Measurements from ENCODE around the gene DPYSL4. TPM values are rescaled to one million over a fixed set of nuclear protein-coding genes. Genes with fewer than 3 reads are reported as not detected.

DPYSL4 gene
- total RNA-seq, 1 donor from 2014 or later, result 35.2 TPM

- Mint-ChIP-seq H3K4me3 (ENCODE audit: unreplicated experiment) (no peak overlapping the region), H3K27me3 (ENCODE audit: low read depth) (peaks cover 50% of the 10 kb centered on the region), H3K4me1 (ENCODE audit: low read depth) (peaks cover 3% of the 10 kb centered on the region), H3K9me3 (ENCODE audit: low read depth) (no peaks in the 10 kb centered on the region), H3K36me3 (ENCODE audit: low read depth) (peaks cover 3% of the 10 kb centered on the region), H3K27ac (ENCODE audit: unreplicated experiment) (no peak overlapping the region)
- TF ChIP-seq CTCF (IDR thresholded peaks at IDR 0.05), result no peak
- DNase-seq (ENCODE audit: low spot score), result peak; percentile 47
Measured at GRCh38 chr10:132172091-132173066, 14.4 kb upstream of the DPYSL4 start.

GRCh38 chr10:132173185-132173584 is 13.6 kb upstream of the DPYSL4 start:
- H3K4me3 Mint-ChIP-seq (ENCODE audit: unreplicated experiment), result no peak overlapping the region
- DNase-seq (ENCODE audit: low spot score), result peak; percentile 39
- no peaks in the 10 kb centered on the region for H3K9me3 Mint-ChIP-seq (ENCODE audit: low read depth)
- H3K36me3 Mint-ChIP-seq (ENCODE audit: low read depth), result peaks cover 3% of the 10 kb centered on the region
- no peak overlapping the region for H3K27ac Mint-ChIP-seq (ENCODE audit: unreplicated experiment)
- no peak for TF ChIP-seq CTCF (IDR thresholded peaks at IDR 0.05)
- H3K4me1 Mint-ChIP-seq (ENCODE audit: low read depth), result peaks cover 3% of the 10 kb centered on the region
- H3K27me3 Mint-ChIP-seq (ENCODE audit: low read depth), result peaks cover 58% of the 10 kb centered on the region

- Mint-ChIP-seq H3K4me3 (ENCODE audit: unreplicated experiment) (no peak overlapping the region), H3K27me3 (ENCODE audit: low read depth) (peaks cover 62% of the 10 kb centered on the region), H3K9me3 (ENCODE audit: low read depth) (no peaks in the 10 kb centered on the region), H3K36me3 (ENCODE audit: low read depth) (no peaks in the 10 kb centered on the region), H3K27ac (ENCODE audit: unreplicated experiment) (no peak overlapping the region), H3K4me1 (ENCODE audit: low read depth) (peaks cover 3% of the 10 kb centered on the region)
- no peak for TF ChIP-seq CTCF (IDR thresholded peaks at IDR 0.05)
- peak; percentile 30 for DNase-seq (ENCODE audit: low spot score)
Measured at GRCh38 chr10:132174237-132174636, 12.5 kb upstream of the DPYSL4 start.

- Mint-ChIP-seq H3K4me3 (ENCODE audit: unreplicated experiment) (no peak overlapping the region), H3K27me3 (ENCODE audit: low read depth) (peaks cover 63% of the 10 kb centered on the region), H3K36me3 (ENCODE audit: low read depth) (no peaks in the 10 kb centered on the region), H3K4me1 (ENCODE audit: low read depth) (peaks cover 3% of the 10 kb centered on the region), H3K9me3 (ENCODE audit: low read depth) (no peaks in the 10 kb centered on the region), H3K27ac (ENCODE audit: unreplicated experiment) (no peak overlapping the region)
- no peak for TF ChIP-seq CTCF (IDR thresholded peaks at IDR 0.05)
- peak; percentile 61 for DNase-seq (ENCODE audit: low spot score)
Measured at GRCh38 chr10:132175408-132175807, 11.3 kb upstream of the DPYSL4 start.

- Mint-ChIP-seq H3K9me3 (ENCODE audit: low read depth) (no peaks in the 10 kb centered on the region), H3K36me3 (ENCODE audit: low read depth) (no peaks in the 10 kb centered on the region), H3K4me3 (ENCODE audit: unreplicated experiment) (no peak overlapping the region), H3K27me3 (ENCODE audit: low read depth) (peaks cover 62% of the 10 kb centered on the region), H3K27ac (ENCODE audit: unreplicated experiment) (no peak overlapping the region), H3K4me1 (ENCODE audit: low read depth) (peaks cover 3% of the 10 kb centered on the region)
- no peak for TF ChIP-seq CTCF (IDR thresholded peaks at IDR 0.05)
- peak; percentile 81 for DNase-seq (ENCODE audit: low spot score)
Measured at GRCh38 chr10:132175907-132176581, 10.7 kb upstream of the DPYSL4 start.
